Measurements from ENCODE around the gene NOA1. TPM values are rescaled to one million over a fixed set of nuclear protein-coding genes. Genes with fewer than 3 reads are reported as not detected.
"Not testable (repeated sequence)": the region's sequence is repeated elsewhere in the genome, so short reads cannot be mapped to it uniquely, and the experiment has no call there.

The NOA1 gene
- total RNA-seq, 1 donor from 2014 or later, result 9.5 TPM

- DNase-seq (ENCODE audit: low spot score) (no peak), ATAC-seq (no peak)
- intact Hi-C loops (cut with DNase I), result no loop called here
Observed at GRCh38 chr4:56961107-56961500, 16.3 kb downstream of the NOA1 start.

- intact Hi-C loops (cut with DNase I), result no loop called here
- ATAC-seq, result no peak
- no peak for DNase-seq (ENCODE audit: low spot score)
Observed at GRCh38 chr4:56959100-56959499, 18.3 kb downstream of the NOA1 start.

GRCh38 chr4:56958111-56958517 is 19.3 kb downstream of the NOA1 start:
- intact Hi-C loops (cut with DNase I), result no loop called here
- peak; percentile 92 for DNase-seq (ENCODE audit: low spot score)
- ATAC-seq, result peak; percentile 99

GRCh38 chr4:56953680-56954520 is 23.5 kb downstream of the NOA1 start:
- DNase-seq (ENCODE audit: low spot score) (no peak), ATAC-seq (no peak)
- intact Hi-C loops (cut with DNase I), result no loop called here

- ATAC-seq (no peak), DNase-seq (ENCODE audit: low spot score) (no peak)
- intact Hi-C loops (cut with DNase I), result no loop called here
Observed at GRCh38 chr4:56941403-56941802, 36.0 kb downstream of the NOA1 start.

GRCh38 chr4:56940971-56941370 is 36.4 kb downstream of the NOA1 start:
- no peak for DNase-seq (ENCODE audit: low spot score)
- ATAC-seq, result no peak
- intact Hi-C loops (cut with DNase I), result no loop called here

- intact Hi-C loops (cut with DNase I), result no loop called here
- no peak for ATAC-seq
Observed at GRCh38 chr4:56940403-56940802, 37.0 kb downstream of the NOA1 start.

GRCh38 chr4:56939826-56940225 is 37.6 kb downstream of the NOA1 start:
- DNase-seq (ENCODE audit: low spot score); intact Hi-C loops (cut with DNase I); ATAC-seq: not testable (repeated sequence)

More at GRCh38 chr4:56940403-56940802, 37.0 kb downstream of the NOA1 start:
- no peak for DNase-seq (ENCODE audit: low spot score)

- ATAC-seq (no peak), DNase-seq (ENCODE audit: low spot score) (no peak)
- intact Hi-C loops (cut with DNase I), result no loop called here
Observed at GRCh38 chr4:56937262-56937661, 40.1 kb downstream of the NOA1 start.

GRCh38 chr4:56931924-56932323 is 45.5 kb downstream of the NOA1 start:
- intact Hi-C loops (cut with DNase I), result no loop called here
- ATAC-seq (no peak), DNase-seq (ENCODE audit: low spot score) (no peak)

- intact Hi-C loops (cut with DNase I), result no loop called here
- ATAC-seq (no peak), DNase-seq (ENCODE audit: low spot score) (no peak)
Observed at GRCh38 chr4:56930638-56931037, 46.8 kb downstream of the NOA1 start.

GRCh38 chr4:56927196-56927595 is 50.2 kb downstream of the NOA1 start:
- ATAC-seq, result no peak

GRCh38 chr4:56914977-56915376 is 62.4 kb downstream of the NOA1 start:
- ATAC-seq; intact Hi-C loops (cut with DNase I); DNase-seq (ENCODE audit: low spot score): not testable (repeated sequence)

More at GRCh38 chr4:56927196-56927595, 50.2 kb downstream of the NOA1 start:
- intact Hi-C loops (cut with DNase I), result no loop called here
- DNase-seq (ENCODE audit: low spot score), result no peak

GRCh38 chr4:56914336-56914735 is 63.1 kb downstream of the NOA1 start:
- ATAC-seq (no peak), DNase-seq (ENCODE audit: low spot score) (no peak)
- intact Hi-C loops (cut with DNase I), result no loop called here

Other genes with a start within 250 kb of the NOA1 start
- gene SPINK2, start 155.9 kb downstream of the NOA1 start, total RNA-seq, result not detected
- gene REST, start 69.7 kb downstream of the NOA1 start, total RNA-seq, result 41.7 TPM
- gene POLR2B, start 1.3 kb upstream of the NOA1 start, total RNA-seq, result 68.1 TPM
- gene IGFBP7, start 132.8 kb upstream of the NOA1 start, total RNA-seq, result 482 TPM

Measured in sciatic nerve (tissue), 2 donors.